ENCODE results near the gene DNAH9.

GRCh38 chr17:11739351-11739750, 141.1 kb downstream of the DNAH9 start:
- no peak for TF ChIP-seq CTCF (IDR thresholded peaks at IDR 0.05)
- TF ChIP-seq POLR2A (IDR thresholded peaks at IDR 0.05): no peak

Measured in body of pancreas (tissue), 4 donors.